A549 (cell line): ENCODE measurements around the gene THAP4.

Source experiments
- MAX ChIP-seq: IDR thresholded peaks from 2 replicates; pipeline ENCODE4 v1.6.1; 2012
- PBX3 ChIP-seq: IDR thresholded peaks from 2 replicates; pipeline ENCODE4 v1.6.1; 2012
- POLR2A ChIP-seq: IDR thresholded peaks from 2 replicates; pipeline ENCODE4 v1.6.1; 2012; ENCODE audit warnings: mild to moderate bottlenecking, low read length
- TF ChIP-seq, protein P1 (sequence below): fragments of >200 bp; sonication (Bioruptor Twin); formaldehyde crosslinking; IDR thresholded peaks from 3 replicates; pipeline ENCODE4 v1.5.1; 2016

DNA sequence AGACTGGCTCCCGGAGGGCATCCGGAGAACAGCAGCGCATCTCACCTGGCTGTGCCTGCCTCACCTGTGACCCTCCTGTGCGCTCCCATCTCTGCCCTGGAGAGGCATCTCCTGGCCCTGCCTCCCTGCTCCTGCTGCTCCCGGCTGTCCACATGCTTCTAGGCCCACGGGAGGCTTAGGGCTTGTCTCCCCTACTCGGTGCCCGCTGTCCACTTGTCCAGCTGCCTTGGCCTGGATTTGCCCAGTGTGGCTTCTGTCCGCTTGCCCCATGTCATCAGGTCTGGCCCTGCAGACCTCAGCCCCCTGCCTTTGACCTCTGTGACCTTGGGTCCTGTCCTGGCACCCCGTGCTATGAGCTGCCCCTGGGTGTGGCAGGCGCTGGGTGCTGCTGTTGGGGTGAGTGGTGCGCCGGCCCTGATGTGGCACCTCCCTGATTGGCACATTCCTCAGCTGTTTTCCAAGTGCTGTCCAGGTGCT is 73.9 kb downstream of the THAP4 start:
- TF ChIP-seq, protein P1, sequence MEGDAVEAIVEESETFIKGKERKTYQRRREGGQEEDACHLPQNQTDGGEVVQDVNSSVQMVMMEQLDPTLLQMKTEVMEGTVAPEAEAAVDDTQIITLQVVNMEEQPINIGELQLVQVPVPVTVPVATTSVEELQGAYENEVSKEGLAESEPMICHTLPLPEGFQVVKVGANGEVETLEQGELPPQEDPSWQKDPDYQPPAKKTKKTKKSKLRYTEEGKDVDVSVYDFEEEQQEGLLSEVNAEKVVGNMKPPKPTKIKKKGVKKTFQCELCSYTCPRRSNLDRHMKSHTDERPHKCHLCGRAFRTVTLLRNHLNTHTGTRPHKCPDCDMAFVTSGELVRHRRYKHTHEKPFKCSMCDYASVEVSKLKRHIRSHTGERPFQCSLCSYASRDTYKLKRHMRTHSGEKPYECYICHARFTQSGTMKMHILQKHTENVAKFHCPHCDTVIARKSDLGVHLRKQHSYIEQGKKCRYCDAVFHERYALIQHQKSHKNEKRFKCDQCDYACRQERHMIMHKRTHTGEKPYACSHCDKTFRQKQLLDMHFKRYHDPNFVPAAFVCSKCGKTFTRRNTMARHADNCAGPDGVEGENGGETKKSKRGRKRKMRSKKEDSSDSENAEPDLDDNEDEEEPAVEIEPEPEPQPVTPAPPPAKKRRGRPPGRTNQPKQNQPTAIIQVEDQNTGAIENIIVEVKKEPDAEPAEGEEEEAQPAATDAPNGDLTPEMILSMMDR: no peak
- TF ChIP-seq POLR2A: no peak
- TF ChIP-seq PBX3: no peak
- no peak for TF ChIP-seq MAX
